HUES64 (cell line): ENCODE measurements around the gene TMOD3.

Experiments used
- H3K27ac ChIP-seq: 2 replicates; pipeline ENCODE4 v1.7.0; 2013; ENCODE audit warnings: low read depth, low read length, inconsistent platforms
- H3K27me3 ChIP-seq: 2 replicates; pipeline ENCODE4 v1.6.1; 2013; ENCODE audit warnings: mild to moderate bottlenecking, low read length; ENCODE audit not compliant: insufficient read depth
- H3K36me3 ChIP-seq: 2 replicates; pipeline ENCODE4 v1.6.1; 2013; ENCODE audit warnings: mild to moderate bottlenecking, low read length; ENCODE audit not compliant: insufficient read depth
- H3K4me1 ChIP-seq: 2 replicates; pipeline ENCODE4 v1.6.1; 2013; ENCODE audit warnings: mild to moderate bottlenecking, low read length, moderate library complexity; ENCODE audit not compliant: insufficient read depth
- H3K4me3 ChIP-seq: 2 replicates; pipeline ENCODE4 v1.5.1; 2013; ENCODE audit warnings: mild to moderate bottlenecking, low read length, moderate library complexity
- H3K9ac ChIP-seq: 2 replicates; pipeline ENCODE4 v1.6.1; 2013; ENCODE audit warnings: mild to moderate bottlenecking, low read depth, low read length
- H3K9me3 ChIP-seq: 2 replicates; pipeline ENCODE4 v1.6.1; 2013; ENCODE audit warnings: low read depth, low read length; ENCODE audit not compliant: insufficient read depth
- WGBS: fragments of 150-250, 120-280 bp; methylation state at CpG from one replicate; pipeline ENCODE4 v1.1.7; 2013; ENCODE audit warnings: missing lambda C conversion rate; 5-methylcytosine and 5-hydroxymethylcytosine counted together

TMOD3 gene

DNA sequence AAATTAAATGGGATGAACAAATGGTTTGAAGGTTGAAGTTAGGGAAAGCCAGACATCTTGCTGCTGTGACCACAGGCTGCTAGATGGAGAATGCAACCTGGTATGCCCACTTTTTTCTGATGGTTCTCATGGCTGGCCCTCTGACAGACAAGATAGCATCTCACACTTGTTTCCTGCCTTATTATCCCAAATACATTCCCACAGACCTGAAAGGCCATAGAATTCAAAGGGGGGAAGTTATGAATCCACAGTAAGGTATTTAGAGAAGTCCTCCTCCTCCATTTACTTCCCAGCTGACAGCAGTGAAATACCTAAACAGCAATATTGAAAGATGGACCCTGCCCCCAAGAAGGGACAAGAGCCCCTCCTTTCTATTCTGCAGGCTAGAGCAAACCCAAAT lies 109.8 kb downstream of the TMOD3 start:
- no peak overlapping the region for H3K27ac ChIP-seq
- peaks cover 49% of the 10 kb centered on the region for H3K36me3 ChIP-seq
- H3K4me3 ChIP-seq = no peak overlapping the region
- no peaks in the 10 kb centered on the region for H3K9me3 ChIP-seq
- H3K27me3 ChIP-seq = no peaks in the 10 kb centered on the region
- no peak overlapping the region for H3K9ac ChIP-seq
- H3K4me1 ChIP-seq = no peaks in the 10 kb centered on the region

GRCh38 chr15:51947124-51947523 lies 117.7 kb downstream of the TMOD3 start:
- no peaks in the 10 kb centered on the region for H3K27me3 ChIP-seq
- H3K9me3 ChIP-seq = no peaks in the 10 kb centered on the region
- H3K36me3 ChIP-seq = peaks cover 83% of the 10 kb centered on the region
- 49% methylated on average over 2 of the region's 2 CpGs for WGBS
- no peak overlapping the region for H3K27ac ChIP-seq
- no peaks in the 10 kb centered on the region for H3K4me1 ChIP-seq
- no peak overlapping the region for H3K4me3 ChIP-seq
- H3K9ac ChIP-seq = no peak overlapping the region

GRCh38 chr15:51952805-51953204 lies 123.4 kb downstream of the TMOD3 start:
- 89% methylated on average over 3 of the region's 3 CpGs for WGBS
- no peak overlapping the region for H3K4me3 ChIP-seq
- H3K27me3 ChIP-seq = no peaks in the 10 kb centered on the region
- no peaks in the 10 kb centered on the region for H3K4me1 ChIP-seq
- H3K27ac ChIP-seq = no peak overlapping the region
- H3K36me3 ChIP-seq = peaks cover 91% of the 10 kb centered on the region
- no peak overlapping the region for H3K9ac ChIP-seq
- no peaks in the 10 kb centered on the region for H3K9me3 ChIP-seq

DNA sequence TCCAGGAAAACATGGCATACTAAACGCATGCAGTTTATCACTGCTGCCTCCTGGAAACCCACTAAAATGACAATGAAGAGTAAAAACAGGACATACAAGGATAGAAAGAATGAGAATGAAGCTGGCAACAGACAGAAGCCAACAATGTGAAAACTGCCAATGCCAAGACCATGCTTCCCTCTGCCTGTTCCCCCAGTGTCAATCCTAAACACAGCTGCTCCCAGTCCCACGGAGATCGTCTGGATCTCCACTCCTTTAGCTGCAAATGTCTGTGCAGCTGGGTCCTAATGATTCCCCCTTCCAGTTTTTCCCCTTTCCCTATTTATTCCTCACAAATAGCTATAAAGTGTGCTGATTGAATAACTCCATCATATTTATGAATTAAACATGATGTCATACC lies 126.1 kb downstream of the TMOD3 start:
- no peaks in the 10 kb centered on the region for H3K9me3 ChIP-seq
- 96% methylated on average over 3 of the region's 3 CpGs for WGBS
- H3K27me3 ChIP-seq = no peaks in the 10 kb centered on the region
- peaks cover 92% of the 10 kb centered on the region for H3K36me3 ChIP-seq
- no peak overlapping the region for H3K27ac ChIP-seq
- no peak overlapping the region for H3K9ac ChIP-seq
- H3K4me1 ChIP-seq = no peaks in the 10 kb centered on the region
- no peak overlapping the region for H3K4me3 ChIP-seq
